NCI-H2107 treated with DMSO at 0.1 percent for 48 hours (cell line): Measurements from ENCODE around the gene HRH4.

Source experiments
- DNase-seq: peaks from one replicate; lab custom pipeline; 2025; ENCODE audit not compliant: unreplicated experiment; lab: John Stamatoyannopoulos, UW

Gene HRH4

DNA sequence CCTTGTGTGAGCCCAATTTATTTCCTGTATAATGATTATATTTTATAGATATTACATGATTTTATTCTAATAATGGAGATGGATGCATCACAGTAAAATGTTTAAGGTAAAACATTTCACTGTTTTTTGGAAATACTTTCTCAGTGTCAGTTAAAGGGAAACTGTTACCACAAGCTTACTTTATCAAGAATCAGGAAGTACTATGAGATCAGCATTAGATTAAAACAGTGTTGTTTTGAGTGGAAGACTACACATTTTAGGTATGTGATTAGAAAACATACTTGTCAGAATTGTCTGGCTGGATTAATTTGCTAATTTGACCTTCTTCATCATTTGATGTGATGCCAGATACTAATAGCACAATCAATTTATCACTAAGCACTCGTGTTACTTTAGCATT lies at the start of gene HRH4:
HRH4 (plus strand) TSS at position 250 of the 400 bp plus-strand sequence; CDS start at position 342, 92 bp downstream.
- DNase-seq, result no peak

DNA sequence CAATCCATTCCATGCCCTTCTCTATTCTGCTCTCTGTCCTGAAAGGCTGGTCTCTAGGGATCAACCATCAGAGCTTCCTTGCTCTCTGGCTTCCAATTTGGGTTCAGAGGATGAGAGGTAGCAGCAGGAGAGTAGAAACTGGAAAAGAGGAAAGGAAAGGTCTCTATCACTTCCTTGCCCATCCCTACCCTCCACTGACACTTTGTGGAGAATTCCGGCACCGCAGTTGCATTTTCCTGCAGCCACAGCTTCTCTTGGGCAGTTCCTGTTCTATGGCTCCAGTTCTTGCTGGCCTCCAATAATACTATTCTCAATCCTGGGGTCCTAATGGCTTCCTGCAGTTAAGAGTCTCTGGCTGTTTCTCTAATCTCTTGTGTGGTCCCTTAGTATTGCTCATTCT lies 47.3 kb upstream of the HRH4 start:
- DNase-seq, result no peak

GRCh38 chr18:24414349-24415003 lies 46.0 kb upstream of the HRH4 start:
- no peak for DNase-seq

DNA sequence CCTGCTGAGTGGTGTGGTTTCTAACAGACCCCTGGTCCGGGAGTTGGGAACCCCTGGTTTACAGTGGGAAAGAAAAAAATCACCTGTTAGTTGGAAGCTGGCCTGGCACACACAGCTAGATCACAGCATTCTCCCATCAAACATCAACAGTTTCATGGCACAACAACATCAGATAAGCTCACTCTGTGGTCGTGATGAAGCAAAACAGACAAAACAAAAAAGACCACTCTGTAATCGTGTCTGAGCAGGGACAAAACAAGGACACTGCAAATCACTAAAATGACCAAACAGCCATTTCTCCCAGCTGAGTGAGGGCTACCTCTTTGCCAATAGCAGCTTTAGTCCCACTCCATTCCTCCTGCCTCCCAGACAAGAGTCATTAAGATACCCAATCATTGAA lies 43.0 kb upstream of the HRH4 start:
- DNase-seq, result no peak

DNA sequence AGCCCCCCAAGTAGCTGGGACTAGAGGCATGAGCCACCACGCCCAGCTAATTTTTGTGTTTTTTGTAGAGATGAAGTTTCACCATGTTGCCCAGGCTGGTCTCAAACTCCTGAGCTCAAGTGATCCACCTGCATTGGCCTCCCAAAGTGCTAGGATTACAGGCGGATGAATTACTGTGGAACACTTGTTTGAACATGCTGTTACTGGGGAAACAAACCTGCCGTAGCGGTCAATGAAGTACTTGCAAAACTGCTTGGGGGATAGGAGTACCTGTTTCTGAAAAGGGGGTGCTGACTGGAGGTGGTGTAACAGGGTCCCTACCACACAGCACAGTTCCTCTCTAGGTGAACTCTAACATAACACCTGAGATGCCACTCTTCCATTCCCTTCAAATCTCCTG lies 39.9 kb upstream of the HRH4 start:
- DNase-seq, result no peak

DNA sequence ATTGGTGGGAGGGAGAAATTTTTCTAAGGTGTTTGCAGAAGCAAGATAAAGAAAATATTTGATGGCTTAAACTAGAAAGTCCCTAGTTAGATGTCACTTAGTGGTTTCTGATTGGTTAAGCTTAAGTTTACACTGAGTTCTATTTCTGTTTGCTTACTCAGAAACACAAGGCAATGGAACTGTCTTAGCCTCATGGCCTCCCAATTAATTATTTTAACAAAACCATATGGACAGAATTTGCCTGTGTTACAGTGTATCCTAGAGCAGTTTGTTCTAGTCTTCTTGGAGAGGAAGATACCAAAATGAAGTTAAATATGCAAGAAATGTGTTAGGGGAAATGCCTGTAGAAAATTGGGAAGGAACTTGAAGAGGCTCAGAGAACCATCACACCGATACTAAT lies 38.6 kb upstream of the HRH4 start:
- no peak for DNase-seq

DNA sequence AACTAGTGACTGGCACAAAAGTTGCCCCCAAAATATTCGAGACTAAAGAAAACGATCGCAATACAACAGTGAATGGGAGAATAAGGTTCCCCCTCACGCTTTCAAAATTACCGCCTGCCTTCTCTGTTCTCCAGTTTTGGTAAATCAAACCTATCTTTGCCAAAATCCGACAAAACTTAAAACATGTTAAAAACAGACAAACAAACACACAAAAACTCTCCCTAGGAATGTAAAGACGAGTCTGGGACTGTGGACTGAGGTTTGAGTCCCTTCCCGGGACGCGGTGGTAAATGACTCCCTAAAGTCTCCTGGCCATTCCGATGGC lies 34.4 kb upstream of the HRH4 start:
- no peak for DNase-seq

DNA sequence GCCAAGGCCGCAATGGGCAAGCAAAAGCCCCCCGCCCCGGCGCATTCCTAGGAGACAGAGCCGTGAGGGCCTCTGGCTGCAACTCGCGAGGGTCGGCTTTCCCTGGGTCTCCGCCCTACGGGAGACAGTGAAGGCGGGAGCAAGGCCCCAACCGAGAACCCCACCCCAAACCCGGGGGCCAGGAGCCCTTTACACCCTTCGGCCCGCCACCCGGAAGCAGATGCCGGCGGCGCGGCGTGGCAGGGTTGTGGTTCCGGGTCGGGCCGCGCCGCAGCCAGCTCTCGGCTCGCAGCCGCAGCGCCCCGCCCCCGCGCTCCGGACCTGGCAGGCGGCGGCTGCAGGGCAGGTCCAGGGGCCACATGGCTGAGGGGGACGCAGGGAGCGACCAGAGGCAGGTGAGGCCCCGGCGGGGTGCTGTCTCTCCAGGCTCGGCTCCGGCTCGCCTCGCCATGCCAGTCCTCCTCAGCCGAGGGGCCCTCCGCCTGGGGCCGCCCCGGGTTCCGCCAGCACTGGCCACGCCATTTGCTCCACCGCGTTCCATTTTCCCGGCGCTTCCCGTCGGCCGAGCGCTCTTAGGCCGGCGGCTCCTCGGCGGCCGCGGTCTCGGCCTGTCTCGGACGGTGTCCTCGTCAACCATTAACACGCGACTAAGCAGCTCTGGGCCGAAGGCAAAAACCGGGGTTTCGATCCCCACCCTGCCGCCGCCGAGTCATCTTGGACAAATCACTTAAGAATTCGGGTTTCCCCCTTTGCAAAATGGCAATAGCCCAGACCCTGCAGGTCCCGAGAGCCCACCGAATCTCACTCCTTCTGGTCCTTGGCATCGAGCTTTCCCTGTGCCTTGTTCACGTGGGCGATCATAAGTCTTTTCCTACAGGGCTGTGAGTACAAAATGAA lies 33.8 kb upstream of the HRH4 start, which contains the start of gene IMPACT:
IMPACT (plus strand) TSS at position 273 of the 897 bp plus-strand sequence; CDS start at position 360, 87 bp downstream.
- DNase-seq, result peak; percentile 39

- no peak for DNase-seq
Measured at GRCh38 chr18:24427484-24427883, 33.0 kb upstream of the HRH4 start.

GRCh38 chr18:24428709-24429108 lies 31.7 kb upstream of the HRH4 start:
- DNase-seq, result no peak

DNA sequence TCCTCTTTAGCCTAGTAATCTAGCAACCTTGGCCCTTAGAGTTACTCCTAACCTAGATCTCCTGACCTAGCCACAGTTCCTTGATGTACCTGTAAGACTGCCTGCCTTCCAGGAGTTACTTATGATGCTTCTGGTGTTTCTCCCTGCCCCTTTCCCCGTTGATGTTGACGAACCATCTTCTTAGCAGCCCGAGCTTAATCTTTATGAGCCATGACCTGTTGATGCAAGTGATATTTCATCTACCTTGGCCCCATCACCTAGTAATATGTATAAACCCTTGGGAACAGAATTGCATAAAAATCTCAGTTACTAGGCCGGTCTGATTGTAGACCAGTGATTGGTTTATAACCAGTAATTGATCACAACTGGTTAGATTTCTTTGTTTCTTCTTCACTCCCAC lies 31.2 kb upstream of the HRH4 start:
- DNase-seq, result no peak

GRCh38 chr18:24432618-24433017 lies 27.8 kb upstream of the HRH4 start:
- no peak for DNase-seq

- DNase-seq, result no peak
Measured at GRCh38 chr18:24436939-24437338, 23.5 kb upstream of the HRH4 start.

GRCh38 chr18:24443870-24444269 lies 16.6 kb upstream of the HRH4 start:
- DNase-seq, result no peak

GRCh38 chr18:24446453-24446852 lies 14.0 kb upstream of the HRH4 start:
- DNase-seq, result no peak

DNA sequence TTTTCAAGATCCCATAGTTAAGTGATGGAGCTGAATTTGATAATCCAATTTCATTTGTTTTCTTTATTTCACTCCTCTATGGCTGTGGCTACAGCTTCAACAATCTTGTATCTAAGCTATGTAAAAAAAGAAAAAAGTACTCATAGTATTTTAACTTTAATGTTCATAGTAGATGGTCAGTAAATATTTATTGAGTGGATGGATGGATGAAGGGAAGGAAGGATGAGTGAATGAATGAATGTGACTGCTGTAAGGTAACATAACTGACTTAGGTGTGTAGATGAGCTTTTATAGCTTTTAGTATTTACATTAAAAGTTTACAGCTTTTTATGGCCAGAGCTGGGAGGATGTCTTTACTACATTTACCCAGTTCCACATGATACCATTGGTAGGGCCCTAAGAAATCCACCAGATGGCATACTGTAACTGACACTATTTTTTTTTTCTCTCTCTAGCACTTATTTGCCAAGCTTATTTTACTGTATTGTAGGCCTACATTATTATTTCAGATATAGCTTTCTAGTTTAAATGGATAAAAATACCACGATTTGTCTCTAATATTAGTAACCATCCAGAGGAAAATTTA lies 13.4 kb upstream of the HRH4 start:
- no peak for DNase-seq

DNA sequence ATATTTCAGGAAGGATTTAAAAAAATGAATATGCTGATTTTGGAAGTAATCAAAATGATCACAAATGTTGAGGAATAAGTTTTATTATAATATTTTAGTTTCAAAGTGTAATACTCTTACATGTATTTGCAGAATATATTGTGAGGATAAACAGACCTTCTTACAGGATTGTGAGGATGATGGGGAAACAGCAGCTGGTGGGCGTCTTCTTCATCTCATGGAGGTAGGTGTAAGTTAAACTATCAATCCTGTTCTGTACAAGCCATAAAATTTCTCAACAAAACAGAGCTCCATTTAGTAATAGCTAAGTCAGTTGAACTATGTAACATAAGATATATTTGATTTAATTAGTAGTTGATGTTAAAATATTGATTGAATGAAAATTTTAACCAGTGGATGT lies 12.5 kb upstream of the HRH4 start:
- DNase-seq, result no peak

DNA sequence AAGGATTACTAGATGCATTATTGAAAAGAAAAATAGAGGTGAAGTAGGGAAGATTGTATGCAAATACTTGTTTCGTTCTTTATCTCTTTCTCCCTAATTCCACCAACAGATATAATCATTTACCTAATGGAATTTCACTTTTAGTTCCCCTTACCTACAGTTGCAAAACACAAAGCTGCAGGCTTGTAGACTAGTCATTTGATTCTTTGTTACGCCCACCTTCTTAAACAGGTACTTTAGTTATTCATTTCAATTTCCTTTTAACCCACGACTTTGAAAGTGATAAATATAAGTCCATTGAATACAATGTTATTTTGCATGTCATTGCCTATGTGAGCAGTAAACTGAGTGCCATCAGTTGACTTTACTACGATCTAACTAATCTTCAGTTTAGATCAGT lies 3.9 kb upstream of the HRH4 start:
- no peak for DNase-seq

DNA sequence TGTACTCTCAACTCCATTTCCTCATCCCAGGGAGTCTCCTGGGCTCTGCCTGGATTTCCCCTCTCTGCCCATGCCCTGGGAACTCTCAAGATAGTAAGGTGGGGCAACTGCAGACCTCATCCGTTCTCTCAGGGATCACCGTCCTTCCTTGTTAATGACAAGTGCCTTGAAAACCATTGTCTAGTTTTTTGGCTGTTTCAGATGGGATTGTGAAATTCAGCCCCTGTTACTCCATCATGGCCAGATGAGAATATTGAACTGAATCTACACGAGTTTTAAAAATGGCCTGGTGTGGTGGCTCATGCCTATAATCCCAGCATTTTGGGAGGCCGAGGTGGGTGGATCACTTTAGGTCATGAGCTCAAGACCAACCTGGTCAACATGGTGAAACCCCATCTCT lies 665 bp upstream of the HRH4 start:
- DNase-seq, result no peak

DNA sequence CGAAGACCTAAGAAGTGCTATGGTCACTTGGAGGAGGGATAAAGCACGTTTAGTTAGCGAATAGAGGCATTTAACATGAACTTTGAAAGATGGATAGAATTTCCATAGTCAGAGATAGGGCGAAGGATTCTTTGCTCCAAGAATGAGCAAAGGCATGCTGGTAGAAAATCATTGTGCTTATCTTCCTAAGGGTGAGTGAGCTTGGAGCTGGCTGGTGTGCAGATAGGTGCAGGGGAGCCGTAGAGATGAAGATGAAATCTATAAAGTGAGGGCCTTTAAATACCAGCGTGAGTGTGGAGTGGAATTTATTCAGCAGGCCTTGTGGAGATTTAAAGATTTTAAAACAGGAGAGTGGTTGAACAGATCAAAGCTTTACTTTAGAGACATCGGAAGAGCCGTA lies 1.6 kb downstream of the HRH4 start:
- no peak for DNase-seq

DNA sequence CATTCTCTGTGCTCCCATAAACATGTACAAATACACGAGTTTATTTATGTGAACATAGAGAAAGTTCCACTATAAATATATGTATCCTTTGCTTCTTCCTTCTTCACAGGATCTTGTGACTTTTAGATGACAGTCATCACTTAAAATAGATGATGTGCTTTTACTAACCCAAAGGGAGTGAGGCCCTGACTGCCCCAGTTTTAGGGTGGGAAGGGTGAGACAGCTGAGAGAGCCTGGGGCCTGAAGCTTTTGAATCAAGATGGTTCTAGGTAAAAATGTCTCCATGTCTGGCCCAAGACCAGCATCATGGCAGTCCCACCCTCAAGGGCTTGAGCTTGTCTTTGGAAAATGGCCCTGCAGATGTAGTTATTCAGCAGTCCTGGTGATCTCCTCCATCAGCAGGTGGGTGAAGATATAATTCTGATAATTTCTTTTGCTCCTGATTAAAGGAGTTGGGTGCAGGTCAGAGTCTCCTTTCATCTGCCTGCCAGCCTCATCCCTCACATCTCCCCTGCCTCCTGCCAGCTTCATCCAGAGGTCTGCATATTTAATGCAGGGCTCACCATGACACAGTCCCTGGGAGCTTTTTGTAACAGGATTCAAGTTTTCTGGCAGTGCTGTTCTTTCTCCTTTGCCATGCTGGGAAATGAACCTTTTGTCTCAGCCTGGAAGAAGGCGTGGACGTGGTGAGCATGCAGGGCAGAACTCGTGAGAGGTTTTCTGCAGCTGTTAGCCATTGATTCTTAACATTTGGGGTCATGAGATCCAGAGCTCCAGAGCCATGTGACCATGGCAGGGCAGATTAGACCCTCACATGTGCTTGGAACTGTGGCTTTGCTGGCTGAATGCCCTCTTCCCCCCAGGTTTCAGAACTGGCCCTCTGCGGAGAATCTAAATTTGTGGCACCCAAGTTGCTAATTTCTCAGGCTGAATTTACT lies 2.7 kb downstream of the HRH4 start:
- DNase-seq, result no peak
